ENCODE data around the gene AFAP1.
A peak's percentile ranks its signal among the peaks of the same experiment; 100 is the strongest.

Gene AFAP1

DNA sequence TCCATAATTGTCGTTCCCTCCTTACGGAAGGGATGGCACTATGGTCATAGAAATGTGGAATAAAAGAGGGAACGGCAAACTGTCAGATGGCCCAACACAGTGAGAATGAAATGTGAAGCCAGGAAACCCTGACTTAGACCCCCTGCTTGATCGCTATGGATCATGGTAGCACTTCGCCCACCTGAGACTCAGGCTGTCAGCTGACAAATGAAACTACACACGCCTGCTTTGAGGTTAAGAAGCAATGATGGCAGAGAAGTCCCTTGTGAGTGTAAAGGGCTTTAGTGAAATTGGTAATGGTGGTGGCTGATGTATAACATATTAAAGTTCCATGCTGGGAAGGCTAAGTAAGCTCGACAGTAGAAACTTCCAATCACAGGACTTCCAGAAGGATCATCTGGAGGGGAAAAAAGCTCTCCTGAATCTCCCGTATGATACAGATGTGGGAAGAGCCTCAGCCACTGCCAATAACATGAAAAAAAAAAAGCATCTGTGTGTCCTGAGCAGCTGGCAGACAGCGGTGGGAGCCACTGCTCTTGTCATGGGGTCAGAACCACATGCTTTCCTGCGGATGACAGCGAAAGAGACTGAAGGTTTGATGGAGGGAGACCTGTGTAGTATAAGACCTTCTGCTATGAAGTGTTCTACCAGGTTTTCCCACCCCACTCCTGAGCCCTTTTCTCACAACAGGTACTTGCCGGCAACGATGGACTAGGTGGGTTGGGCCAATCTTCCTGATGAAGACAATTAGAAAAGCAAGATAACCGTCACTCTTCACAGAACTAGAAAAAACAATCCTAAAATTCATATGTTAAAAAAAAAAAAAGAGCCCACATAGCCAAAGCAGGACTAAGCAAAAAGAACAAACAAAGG, 107.6 kb downstream of the AFAP1 start:
- no peak for DNase-seq

DNA sequence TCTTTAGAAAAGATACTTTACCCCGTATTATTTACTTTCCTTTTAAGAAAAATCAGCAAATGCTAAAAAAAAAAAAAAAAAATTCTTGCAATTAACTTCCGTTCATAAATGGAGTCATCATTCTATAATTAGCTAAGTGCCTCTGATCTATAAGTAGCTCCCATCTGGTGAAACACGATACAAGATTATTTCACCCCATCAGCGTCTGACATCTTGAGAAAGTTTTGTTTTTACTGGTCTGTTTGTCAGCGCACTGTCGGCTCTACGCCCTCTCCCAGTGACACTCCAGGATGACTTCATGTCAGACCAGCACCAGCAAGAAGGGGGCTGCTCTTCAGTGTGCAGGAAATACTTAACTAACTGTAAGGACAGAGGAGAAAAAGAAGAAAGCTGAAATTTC, 108.3 kb downstream of the AFAP1 start:
- DNase-seq, result no peak

DNA sequence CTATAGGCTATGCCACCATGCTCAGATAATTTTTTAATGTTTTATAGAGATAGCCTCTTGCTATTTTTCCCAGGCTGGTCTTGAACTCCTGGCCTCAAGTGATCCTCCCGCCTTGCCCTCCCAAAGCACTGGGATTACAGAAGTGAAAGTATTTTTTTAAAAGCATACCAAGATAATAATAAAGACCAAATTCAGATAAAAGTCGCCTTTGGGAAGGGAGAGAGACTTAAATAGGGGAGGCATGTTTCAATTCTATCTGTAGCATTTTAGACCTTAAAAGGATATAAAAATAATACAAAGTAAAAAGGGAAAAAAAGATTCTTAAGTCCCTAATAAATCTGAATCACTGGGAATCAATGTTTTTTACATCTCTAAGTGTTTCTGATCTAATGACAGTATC, 108.9 kb downstream of the AFAP1 start:
- DNase-seq, result no peak

DNA sequence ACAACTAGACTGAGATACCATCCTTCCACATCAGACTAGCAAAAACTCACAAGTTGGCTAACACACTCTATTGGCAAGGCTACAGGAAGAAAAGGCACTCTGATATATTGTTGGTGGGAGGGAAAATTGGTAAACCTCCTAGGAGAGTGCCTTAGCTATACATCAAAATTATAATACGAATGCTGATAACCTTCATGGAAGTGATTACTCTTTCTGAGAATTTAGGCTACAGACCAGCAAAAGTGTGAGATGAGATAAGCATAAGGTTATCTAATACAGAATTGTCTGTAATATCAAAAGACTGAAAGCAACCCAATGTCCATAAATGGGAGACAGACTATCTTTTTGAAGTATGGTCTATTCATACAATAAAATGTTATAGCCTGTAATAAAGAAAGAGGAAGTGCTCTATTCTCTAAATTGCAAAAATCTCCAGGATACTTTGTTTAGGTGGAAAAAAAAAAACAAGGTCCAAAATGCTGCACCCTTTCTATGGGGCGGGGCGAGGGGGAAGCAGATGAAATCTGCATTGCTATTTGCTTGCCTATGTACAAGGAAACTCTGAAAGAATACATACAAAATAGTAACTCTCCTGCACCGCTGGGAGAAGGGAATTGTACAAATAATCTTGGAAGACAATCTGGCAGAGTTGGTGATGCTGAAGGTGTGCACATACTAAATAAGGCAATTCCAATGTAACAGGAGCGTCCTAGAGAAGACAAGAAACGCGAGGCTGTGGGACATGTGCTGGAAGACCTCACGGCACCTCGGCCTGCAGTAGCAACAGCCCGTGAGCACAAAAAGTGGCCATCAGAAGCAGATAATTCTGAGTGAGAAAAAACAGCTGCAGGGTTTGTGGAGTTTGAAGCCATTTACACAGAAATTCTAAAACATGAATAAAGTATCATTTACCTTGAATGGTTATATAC, 109.7 kb downstream of the AFAP1 start:
- DNase-seq, result no peak

DNA sequence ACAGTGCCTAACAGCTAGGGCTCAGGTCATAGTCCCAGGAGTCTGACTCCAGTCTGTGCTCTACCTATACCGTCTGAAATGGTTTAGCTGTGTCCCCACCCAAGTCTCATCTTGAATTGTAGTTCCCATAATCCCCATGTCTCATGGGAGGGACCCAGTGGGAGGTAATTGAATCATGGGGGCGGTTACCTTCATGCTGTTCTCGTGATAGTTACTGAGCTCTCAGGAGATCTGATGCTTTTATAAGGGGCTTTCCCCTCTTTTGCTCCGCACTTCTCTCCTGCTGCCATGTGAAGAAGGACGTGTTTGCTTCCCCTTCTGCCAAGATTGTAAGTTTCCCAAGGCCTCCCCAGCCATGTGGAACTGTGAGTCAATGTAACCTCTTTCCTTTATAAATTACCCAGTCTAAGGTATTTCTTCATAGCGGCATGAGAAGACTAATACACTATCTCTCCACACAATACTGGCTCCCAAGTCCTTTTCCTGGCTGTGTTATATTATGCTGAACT, 110.8 kb downstream of the AFAP1 start:
- DNase-seq, result no peak

DNA sequence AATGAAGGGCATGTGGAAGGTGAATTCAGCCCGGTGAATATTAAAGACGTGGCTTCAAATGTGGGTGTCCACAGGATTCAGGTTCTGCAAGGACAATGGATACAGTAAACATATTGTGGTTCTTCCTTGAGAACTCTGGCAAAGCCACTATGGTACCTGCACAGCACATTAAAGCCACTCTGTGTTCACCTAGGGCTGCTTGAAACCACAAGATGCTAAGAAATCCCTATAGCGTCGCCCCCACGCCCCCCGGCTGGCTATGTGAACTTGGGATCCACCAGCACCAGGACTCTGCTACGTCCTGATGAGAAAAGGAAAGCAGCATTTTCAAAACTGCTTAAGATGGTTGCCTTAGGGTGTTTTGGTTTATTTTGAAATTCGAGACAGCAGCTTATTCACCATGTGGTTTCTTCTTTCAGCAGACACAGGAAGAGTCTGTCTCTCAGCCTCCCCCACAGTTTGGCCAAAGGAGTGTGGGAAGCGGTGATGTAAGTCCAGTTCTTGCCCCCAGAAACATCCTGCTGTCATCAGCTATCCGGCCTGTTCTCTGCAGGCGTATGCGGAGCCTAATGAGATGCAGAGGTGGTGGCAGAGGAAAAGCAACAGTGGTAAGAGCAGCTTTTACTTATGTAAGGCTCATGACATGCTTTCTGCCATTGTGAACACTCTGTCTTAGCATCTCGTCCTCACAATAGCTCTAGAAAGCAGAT, 111.5 kb downstream of the AFAP1 start:
- DNase-seq, result peak; percentile 52

DNA sequence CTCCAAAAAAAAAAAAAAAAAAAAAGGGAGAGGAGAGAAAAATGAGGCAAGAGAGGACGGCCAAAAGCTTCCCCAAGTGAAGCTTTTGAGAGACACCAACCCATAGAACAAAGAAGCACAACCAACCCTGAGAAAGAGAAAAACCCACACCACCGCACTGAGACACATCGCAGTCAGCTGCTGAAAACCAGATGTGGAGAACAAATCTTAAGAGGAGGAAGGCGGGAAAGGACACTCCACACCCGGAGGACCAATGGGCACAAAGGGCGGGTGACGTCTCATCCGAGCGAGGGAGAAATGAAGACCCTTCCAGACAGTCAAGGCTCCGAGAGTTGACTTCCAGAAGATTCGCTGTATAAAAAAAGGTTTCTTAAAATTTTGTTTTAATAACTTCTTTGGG, 112.1 kb downstream of the AFAP1 start:
- no peak for DNase-seq

DNA sequence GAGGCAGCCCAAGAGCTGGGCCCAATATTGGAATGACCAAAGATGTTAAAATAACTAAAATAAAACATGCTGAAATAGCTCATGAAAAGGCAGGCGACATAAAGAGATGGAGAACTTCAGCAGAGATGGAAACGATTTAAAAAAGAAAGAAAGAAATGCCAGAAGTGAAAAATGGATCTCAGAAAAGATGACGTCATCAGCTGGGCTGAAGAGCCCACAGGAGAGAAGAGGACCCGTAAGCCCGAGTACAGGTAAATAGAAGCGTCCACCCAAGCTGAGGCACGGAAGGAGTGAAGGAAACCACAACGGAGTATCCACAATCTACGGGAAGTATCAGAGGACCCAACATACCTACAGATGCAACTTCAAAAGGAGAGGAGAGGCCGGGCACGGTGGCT, 112.8 kb downstream of the AFAP1 start:
- no peak for DNase-seq

DNA sequence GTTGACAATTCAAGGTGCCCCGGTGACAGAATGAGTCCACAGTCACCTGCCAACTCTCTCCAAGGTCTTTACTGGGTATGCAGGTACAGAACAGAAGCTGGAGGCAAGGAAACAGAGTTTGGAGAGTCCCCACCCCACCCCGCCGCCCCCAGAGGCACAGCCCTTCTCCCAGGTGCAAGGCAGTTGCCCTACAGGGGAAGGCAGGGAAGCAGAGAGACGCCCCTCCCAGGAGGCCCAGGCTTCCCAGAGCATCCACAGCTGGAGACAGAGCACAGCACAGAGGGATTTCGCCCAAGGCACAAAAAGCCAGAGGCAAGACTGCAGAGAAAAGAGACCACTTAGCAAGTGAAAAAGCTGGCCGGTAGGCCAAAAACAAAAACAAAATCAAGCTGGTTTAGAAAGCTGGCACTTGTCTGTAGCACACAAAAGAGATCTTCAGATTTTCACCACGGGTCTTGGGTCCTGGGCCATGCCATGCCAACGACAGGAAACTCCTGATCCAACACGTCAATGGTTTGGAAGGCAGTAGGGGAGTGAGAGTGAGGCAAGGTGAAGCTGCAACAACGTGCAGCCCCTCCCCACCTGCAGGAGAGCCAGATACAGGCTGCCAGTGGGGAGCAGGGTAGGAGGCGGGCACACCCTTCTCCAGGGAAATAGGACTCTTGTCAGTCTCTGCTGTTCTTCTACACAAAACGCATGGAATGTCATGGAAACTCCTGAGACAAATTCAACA, 113.3 kb downstream of the AFAP1 start:
- no peak for DNase-seq

DNA sequence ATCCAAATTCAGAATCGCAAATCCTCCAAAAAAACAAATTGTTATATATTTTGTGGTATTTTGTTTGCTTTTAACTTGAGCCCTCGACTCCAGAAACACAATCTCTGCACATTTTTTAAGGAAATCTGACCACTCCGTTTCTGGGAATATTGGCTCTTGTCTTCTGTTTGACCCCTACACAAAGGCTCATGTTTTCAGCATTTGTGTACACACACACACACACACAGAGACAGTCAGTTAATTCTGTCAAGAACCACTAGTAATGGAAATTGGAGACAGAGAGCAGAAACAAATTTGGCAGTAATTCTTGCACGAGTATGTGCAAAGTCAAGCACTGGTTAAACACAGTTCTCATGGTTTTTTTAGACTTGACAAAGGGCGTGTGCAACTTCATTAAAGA, 115.4 kb downstream of the AFAP1 start:
- DNase-seq, result no peak

DNA sequence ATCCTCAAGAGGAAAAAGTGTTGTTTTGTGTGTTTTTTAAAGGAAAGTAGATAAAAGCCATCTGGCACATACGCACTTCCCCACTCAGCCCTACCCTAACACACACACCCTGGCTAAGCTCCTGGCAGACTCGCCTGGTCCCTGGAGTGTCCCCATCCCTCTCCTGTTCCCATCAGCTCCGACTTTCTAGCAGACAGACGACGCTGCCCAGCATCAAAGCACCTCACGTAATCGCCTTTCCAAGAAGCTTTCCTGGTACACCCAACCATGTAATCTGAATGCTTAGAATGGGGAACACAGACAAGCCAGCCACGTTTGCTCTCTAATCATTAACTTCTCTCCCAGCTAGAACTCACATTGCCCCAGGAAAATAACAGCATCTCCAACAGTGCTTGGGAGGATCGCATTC, 116.2 kb downstream of the AFAP1 start:
- DNase-seq, result no peak

DNA sequence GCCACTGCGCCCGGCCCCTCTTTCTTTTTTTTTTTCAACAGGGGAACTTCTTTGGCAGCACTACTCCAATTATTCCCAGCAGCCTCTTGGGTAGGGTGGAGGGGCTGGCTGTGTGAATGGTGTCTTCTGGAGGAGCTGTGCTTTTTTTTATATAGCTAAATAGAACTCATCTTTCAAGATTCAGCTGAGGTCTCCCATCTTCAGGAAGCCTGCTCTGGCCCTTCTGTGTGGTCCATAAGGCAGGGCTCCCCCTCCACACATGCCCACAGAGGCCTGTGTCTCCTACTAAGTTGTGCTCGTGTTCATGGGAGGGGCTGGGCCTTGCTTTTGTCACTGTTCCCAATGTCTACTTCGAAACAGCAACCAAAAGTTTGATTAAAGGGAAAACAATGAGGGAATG, 116.8 kb downstream of the AFAP1 start:
- DNase-seq, result no peak

DNA sequence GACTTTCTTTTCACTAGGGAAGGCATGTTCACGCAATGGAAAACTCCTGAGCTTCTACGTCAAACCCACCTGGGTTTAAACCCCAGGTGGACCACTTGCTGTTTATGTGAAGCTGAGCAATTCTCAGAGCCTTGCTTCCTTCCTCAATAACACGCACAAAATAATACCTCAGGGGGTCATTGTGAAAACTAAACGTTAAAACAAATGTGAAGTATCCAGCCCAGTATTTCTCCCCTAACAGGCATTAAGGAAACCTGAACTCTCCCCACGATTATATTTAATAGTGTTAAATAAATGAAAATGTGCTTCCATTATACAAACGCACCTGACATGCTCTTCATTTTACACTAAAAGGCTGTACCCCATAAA, 117.5 kb downstream of the AFAP1 start:
- no peak for DNase-seq

DNA sequence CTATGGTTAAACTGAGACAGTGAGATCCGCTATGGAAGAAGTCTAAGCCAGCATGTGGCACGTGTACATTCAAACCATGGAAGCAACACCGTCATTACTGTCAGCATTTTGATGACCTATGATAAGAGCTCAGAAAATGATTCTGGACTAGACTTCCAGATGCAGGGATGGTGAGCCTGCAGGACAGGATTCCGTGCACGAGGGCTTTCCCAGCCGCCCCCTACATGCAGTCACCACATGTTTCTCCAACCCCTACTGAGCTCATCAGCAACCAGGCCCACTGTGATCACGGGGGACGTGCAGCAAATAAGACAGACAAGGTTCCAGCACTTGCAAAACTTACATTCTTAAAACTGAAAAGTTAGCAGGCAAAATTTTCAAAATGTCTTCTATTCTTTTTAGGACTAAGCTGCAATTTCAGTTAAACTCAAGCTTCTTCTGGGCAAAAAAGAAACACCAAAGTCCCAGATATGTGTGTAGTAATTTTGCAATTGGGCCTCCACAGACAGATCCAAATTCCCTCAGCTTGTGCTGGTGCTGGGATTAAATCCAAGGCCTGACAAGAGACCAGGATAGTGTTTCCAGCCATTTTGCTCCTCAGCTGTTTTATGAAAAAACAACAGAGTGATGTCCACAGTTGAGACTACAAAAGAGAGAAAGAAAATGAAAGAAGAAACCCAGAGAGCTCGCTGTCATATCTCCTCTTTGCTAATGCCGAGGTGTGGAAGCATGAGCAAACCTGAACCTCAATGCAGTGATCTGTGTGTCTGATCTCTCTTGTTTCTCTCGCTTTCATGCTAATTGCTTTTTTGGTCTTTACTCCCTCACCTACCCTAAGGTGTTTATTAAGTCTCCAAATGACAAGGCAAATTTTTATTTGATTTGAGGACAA, 118.2 kb downstream of the AFAP1 start:
- DNase-seq, result no peak

DNA sequence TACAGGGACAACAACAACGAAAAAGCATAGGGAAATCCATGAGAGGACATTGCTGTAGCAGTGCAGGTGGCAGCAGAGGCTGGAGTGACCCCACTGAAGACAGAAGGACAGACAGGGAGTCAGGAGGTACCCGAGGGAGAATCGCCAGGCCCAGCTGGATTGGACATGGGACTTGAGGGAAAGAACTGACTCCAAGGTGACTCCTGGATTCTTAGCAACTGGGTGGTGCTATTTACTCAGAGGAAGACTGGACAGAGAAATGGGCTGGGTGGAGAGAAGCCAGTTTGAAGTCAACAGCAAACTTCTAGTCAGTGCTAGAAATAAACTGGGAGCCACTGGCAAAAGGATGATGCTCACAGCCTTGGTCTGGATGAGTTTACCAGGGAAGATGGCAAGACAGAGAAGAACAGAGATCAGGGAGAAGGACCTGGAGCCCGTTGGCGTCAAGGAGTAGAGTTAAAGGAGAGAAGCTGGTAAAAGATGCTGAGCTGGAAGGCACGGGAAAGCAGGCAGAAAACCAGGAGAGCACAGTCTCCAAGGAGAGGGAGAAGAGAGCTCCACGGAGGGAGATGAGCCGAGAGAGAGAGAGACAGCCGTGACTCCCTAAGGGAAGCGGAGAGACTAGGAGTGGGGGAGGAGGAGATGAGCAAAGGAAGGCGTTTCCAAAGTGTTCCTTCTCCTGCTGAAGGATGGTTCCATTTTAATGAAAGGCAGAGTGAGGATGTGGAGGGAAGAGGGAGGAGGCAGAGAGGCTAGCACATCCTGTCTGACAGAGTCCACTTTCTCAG, 119.4 kb downstream of the AFAP1 start:
- DNase-seq, result no peak

DNA sequence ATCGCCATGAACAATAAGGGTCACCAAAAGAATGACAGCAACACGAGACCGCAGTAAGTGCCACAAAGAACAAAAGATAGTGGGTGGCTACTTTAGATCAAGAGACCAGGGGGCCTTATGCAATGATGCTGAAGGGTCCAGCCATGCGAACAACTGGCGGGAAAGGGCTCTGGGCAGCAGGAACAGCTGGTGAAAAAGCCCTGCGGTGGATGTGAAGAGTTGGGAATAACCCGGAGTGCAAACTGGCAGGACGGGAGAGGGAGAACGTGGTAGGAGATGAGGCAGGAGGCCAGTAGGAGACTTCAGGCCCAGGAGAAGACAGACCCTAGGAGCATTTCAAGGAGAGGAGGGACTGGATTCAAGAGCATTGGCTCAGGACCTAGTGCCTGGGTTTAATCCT, 120.2 kb downstream of the AFAP1 start:
- no peak for DNase-seq

DNA sequence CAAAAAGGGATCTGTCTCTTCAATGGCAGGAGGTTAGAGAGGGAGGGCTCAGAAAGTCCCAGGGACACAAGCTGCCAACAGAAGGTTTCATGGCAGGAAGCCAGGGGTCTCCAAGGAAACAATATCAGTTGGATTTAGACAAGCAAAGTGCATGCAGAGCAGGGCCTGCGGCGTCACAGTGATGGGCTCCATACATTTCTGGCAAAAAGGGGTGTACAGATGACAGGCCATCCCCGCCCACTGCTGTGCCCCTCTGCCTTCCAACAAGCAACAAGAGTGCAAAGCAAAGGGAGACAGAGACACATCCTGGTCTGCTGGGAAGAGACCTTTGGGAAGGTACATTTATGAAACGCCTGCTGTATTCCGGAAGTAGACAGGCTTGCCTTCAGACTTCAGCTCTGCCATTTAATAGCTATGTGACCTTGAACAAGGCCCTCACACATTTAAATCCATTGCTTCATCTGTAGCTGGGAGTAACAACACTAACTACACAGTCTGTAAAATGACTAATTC, 121.2 kb downstream of the AFAP1 start:
- no peak for DNase-seq

DNA sequence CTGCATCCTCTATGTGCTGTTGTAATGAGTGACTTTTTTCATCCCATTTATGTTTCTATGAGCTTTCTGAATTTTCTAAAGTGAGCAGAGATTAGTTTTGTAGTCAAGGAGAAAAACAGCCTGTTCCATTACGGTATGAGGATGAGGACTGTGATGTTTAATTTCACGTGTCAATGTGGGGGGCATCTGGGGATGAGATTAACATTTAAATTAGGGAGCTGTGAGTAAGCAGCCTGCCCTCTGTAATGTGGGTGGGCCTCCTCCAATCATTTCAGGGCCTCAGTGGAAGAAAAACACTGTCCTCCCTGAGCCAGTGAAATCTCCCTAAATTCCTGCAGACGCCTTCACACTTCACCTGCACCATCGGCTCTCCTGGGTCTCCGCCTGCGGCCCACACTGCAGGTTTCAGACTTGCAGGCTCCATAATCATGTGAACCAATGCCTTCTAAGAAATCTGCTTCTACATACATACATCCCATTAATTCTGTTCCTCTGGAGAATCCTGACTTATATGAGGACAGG, 121.7 kb downstream of the AFAP1 start:
- DNase-seq, result no peak

DNA sequence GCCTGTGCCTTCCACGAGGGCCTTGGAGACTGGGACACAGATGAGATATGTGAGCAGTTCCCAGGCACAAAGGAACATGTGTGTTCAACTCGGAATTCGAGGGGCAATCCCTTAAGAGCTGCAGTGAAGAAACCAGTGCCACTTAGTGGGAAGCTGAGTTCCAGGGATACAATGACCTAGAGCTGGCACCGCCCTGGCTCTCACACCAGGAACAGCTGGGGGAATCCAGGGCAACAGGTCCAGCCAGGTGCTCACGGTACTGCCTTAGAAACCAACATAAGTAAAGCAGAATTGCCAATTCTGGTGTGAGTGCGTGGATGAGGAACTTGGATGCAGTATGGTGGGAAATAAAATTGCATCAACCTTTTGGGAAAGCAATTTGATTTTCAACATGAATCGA, 122.9 kb downstream of the AFAP1 start:
- no peak for DNase-seq

DNA sequence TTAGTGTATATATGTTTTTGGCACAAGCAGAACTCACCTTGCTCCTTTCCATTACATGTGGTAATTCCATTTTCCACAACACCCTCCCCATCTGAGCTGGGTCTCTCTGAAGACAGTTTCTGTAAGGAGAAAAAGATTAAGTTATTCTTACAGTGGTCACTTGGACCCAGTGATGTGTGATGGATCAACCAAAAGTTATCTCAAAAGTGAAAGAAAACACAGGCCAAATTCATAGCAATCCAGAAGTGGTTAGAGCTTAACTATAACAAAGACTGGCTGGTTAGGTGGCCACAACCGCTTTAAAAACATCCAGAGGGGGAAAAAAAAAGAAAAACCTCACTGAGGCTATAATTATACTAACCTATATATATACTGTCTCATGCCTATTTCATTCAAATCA, 123.7 kb downstream of the AFAP1 start:
- DNase-seq, result no peak

All from activated CD4-positive, alpha-beta T cell treated with anti-CD3 and anti-CD28 coated beads, Interleukin-2, amount 50 U/mL, for 1 hour (primary cell).